HCT116 (cell line): Measurements from ENCODE around the gene TULP3. TPM values are rescaled to one million over a fixed set of nuclear protein-coding genes. Genes with fewer than 3 reads are reported as not detected.

Experiments
- ATAC-seq: fragments of 200-7000 bp; cut with Tn5 transposase; 2 replicates; pipeline ENCODE4 v1.9.1; 2020; ENCODE audit warnings: mild to moderate bottlenecking, moderate library complexity
- BruUV-seq: library from RNA; stranded (reverse); fragments of 400-500 nt; replicated peaks from 2 replicates; lab custom pipeline; 2021; lab: Mats Ljungman, UMichigan
- CTCF ChIA-PET: fragments of 300-600 bp; sonication (Branson Sonifier 250); formaldehyde crosslinking; loops from one replicate; lab custom pipeline; 2021; ENCODE audit warnings: antibody characterized with exemption; lab: Charles Lee
- POLR2A ChIA-PET: fragments of 300-600, 350-600 bp; sonication (Branson Sonifier 250); formaldehyde crosslinking; loops from one replicate; lab custom pipeline; 2021; ENCODE audit warnings: antibody characterized with exemption; lab: Charles Lee
- RAD21 ChIA-PET, 2 experiments: fragments of 300-600 bp; sonication (Branson Sonifier 250); formaldehyde crosslinking; loops; one replicate each; lab custom pipeline; 2023; ENCODE audit warnings: low total read pairs in 2 of 2; ENCODE audit not compliant: uncharacterized antibody in 2 of 2, unreplicated experiment in 2 of 2, low non-redundant PET in 1 of 2; lab: Charles Lee
- DNase-seq: peaks from one replicate; pipeline ENCODE4 v3.0.0-alpha.2; 2010; ENCODE audit warnings: low read depth, low spot score
- H2AFZ ChIP-seq: fragments of 200-600 bp; shearing (Covaris generic), sonication (generic); 2 replicates; pipeline ENCODE4 v1.6.1; 2017; ENCODE audit warnings: low read depth, mixed run types, mixed read lengths, antibody characterized with exemption, low read length; ENCODE audit not compliant: poor library complexity, severe bottlenecking
- H3K27ac ChIP-seq: 2 replicates; pipeline ENCODE4 v1.5.1; 2012; ENCODE audit warnings: low read depth, low read length
- H3K27me3 ChIP-seq: fragments of 200-600 bp; sonication (generic); 2 replicates; pipeline ENCODE4 v1.6.1; 2016; ENCODE audit warnings: mixed run types, low read length, mixed read lengths; ENCODE audit not compliant: insufficient read depth
- H3K36me3 ChIP-seq, 2 experiments: fragments of 200-500 bp in 1 of 2; fragments of 200-600 bp in 1 of 2; sonication (Bioruptor generic) in 1 of 2; sonication (generic) in 1 of 2; 2 replicates each; pipeline versions ENCODE4 v1.5.1 to v1.6.1; 2014 to 2016; ENCODE audit warnings: low read length in 2 of 2, inconsistent platforms in 1 of 2, mixed read lengths in 1 of 2, mixed run types in 1 of 2; ENCODE audit not compliant: insufficient read depth in 2 of 2, control insufficient read depth in 1 of 2
- H3K4me1 ChIP-seq, 2 experiments: fragments of 200-600 bp in 1 of 2; sonication (generic) in 1 of 2; 2 replicates each; pipeline versions ENCODE4 v1.5.1 to v1.6.1; 2012 to 2017; ENCODE audit warnings: low read length in 2 of 2, inconsistent platforms in 1 of 2, mild to moderate bottlenecking in 1 of 2, mixed read lengths in 1 of 2, mixed run types in 1 of 2, moderate library complexity in 1 of 2; ENCODE audit not compliant: insufficient read depth in 2 of 2, control insufficient read depth in 1 of 2
- H3K4me2 ChIP-seq: fragments of 200-600 bp; sonication (generic); 2 replicates; pipeline ENCODE4 v1.6.1; 2017; ENCODE audit warnings: mixed run types, low read length, mixed read lengths
- H3K4me3 ChIP-seq, 2 experiments: fragments of 200-600 bp in 1 of 2; sonication (generic) in 1 of 2; replicated peaks in 1 of 2; 2 replicates each; pipeline ENCODE4 v1.5.1; 2011 to 2016; ENCODE audit warnings: low read length in 2 of 2, control low read depth in 1 of 2, low read depth in 1 of 2, mild to moderate bottlenecking in 1 of 2, mixed read lengths in 1 of 2, mixed run types in 1 of 2
- H3K79me2 ChIP-seq: fragments of 200-600 bp; sonication (generic); 2 replicates; pipeline ENCODE4 v1.6.1; 2017; ENCODE audit warnings: mild to moderate bottlenecking, mixed run types, low read length, moderate library complexity, mixed read lengths; ENCODE audit not compliant: insufficient read depth
- H3K9ac ChIP-seq: fragments of 200-600 bp; sonication (generic); 2 replicates; pipeline ENCODE4 v1.6.1; 2016; ENCODE audit warnings: low read length, mixed read lengths
- H3K9me2 ChIP-seq: fragments of 200-600 bp; sonication (generic), shearing (Covaris generic); 2 replicates; pipeline ENCODE4 v1.6.1; 2017; ENCODE audit warnings: mixed run types, mild to moderate bottlenecking, moderate library complexity; ENCODE audit not compliant: insufficient read depth
- H3K9me3 ChIP-seq, 2 experiments: fragments of 200-500 bp in 1 of 2; fragments of 200-600 bp in 1 of 2; sonication (Bioruptor generic) in 1 of 2; sonication (generic) in 1 of 2; 2 replicates each; pipeline ENCODE4 v1.6.1; 2014 to 2017; ENCODE audit warnings: low read length in 2 of 2, mixed read lengths in 2 of 2, inconsistent platforms in 1 of 2, low read depth in 1 of 2, mild to moderate bottlenecking in 1 of 2, mixed run types in 1 of 2, moderate library complexity in 1 of 2; ENCODE audit not compliant: control insufficient read depth in 1 of 2, insufficient read depth in 1 of 2
- H4K20me1 ChIP-seq: fragments of 200-600 bp; sonication (generic), shearing (Covaris generic); 2 replicates; pipeline ENCODE4 v1.6.1; 2017; ENCODE audit warnings: mixed run types, mild to moderate bottlenecking, moderate library complexity; ENCODE audit not compliant: insufficient read depth
- CBX3 ChIP-seq: IDR thresholded peaks from 2 replicates; pipeline ENCODE4 v1.6.1; 2012; ENCODE audit warnings: low read depth
- EGR1 ChIP-seq: IDR thresholded peaks from 2 replicates; pipeline ENCODE4 v1.6.1; 2012; ENCODE audit warnings: low read depth
- EZH2phosphoT487 ChIP-seq: fragments of 200-600 bp; IDR thresholded peaks from 2 replicates; pipeline ENCODE4 v1.6.1; 2018; ENCODE audit warnings: antibody characterized with exemption, borderline replicate concordance
- FOSL1 ChIP-seq: IDR thresholded peaks from 2 replicates; pipeline ENCODE4 v1.6.1; 2012; ENCODE audit warnings: low read depth
- POLR2A ChIP-seq: IDR thresholded peaks from 2 replicates; pipeline ENCODE4 v1.7.0; 2011; ENCODE audit warnings: borderline replicate concordance; ENCODE audit not compliant: insufficient read depth, insufficient read length; ENCODE audit errors: extremely low read depth
- SP1 ChIP-seq: IDR thresholded peaks from 2 replicates; pipeline ENCODE4 v1.6.1; 2012; ENCODE audit warnings: low read depth
- YY1 ChIP-seq: IDR thresholded peaks from 2 replicates; pipeline ENCODE4 v1.6.1; 2011; ENCODE audit warnings: low read length, low read depth, moderate library complexity, mild to moderate bottlenecking; ENCODE audit not compliant: insufficient replicate concordance; ENCODE audit errors: extremely low read depth
- ZFX ChIP-seq: fragments of 450-650 bp; IDR thresholded peaks from 2 replicates; pipeline ENCODE4 v1.6.1; 2017
- intact Hi-C: fragments of 100-400 bp; cut with micrococcal nuclease; formaldehyde crosslinking; loops from 2 replicates; pipeline ENCODE4 v1.10.0; 2022
- total RNA-seq: library from RNA; stranded (reverse); gene quantifications from one replicate; pipeline ENCODE4 v1.2.1, GENCODE V29; 2021; ENCODE audit not compliant: unreplicated experiment
- TF ChIP-seq, protein P1 (sequence below): IDR thresholded peaks from 2 replicates; pipeline ENCODE4 v1.6.1; 2012
- TF ChIP-seq, protein P2 (sequence below), 3 experiments: fragments of 200-600 bp in 1 of 3; sonication (generic) in 1 of 3; IDR thresholded peaks in 2 of 3; conservative IDR thresholded peaks in 1 of 3; 2 replicates each; pipeline ENCODE4 v1.5.1; 2012 to 2017; ENCODE audit warnings: low read depth in 2 of 3, low read length in 2 of 3, antibody characterized with exemption in 1 of 3, borderline replicate concordance in 1 of 3, control low read depth in 1 of 3, mild to moderate bottlenecking in 1 of 3, mixed read lengths in 1 of 3, mixed run types in 1 of 3, moderate library complexity in 1 of 3; ENCODE audit not compliant: insufficient read depth in 1 of 3
- TF ChIP-seq, protein P3 (sequence below): IDR thresholded peaks from 2 replicates; pipeline ENCODE4 v1.6.1; 2012

The TULP3 gene
- total RNA-seq, 1 experiment from 2014 or later: 21.3 TPM

DNA sequence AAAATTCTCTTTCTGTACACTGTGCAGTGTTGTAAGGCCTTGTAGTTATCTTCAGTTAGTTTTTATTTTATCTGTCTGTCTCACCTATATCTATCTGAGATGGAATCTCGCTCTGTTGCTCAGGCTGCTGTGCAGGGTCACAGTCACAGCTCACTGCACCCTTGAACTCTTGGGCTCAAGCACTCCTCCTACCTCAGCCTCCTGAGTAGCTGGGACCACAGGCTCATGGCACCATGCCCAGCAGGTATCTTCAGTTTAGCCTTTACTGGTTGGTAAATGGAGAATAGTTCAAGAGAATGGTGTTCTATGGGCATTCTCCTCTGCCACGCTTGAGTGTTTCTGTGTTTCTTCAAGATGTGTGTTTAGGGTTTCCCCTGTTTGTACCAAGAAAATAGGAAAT is 13.6 kb downstream of the TULP3 start:
- intact Hi-C loops: no loop called here
- no peaks in the 10 kb centered on the region for H3K36me3 ChIP-seq

DNA sequence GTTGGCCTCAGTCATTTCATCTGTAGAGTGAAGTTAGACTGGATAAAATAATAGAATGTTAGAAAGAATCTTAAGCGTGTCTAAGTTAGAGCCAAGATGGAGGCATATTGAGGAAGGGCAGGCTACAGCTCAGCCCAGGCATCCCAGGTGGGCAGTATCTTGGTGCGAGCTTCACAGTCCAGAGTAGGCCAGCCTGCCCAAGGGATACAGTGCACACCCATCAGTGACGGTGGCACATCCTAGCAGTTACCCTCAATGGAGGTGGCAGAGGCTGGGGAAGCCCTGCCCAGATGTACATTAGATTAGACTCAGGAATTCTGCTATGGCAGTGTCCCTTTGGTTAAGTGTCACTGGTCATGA is 21.5 kb downstream of the TULP3 start:
- no peak overlapping the region for H3K9ac ChIP-seq
- peaks cover 10% of the 10 kb centered on the region for H3K79me2 ChIP-seq
- H3K9me3 ChIP-seq: no peaks in the 10 kb centered on the region
- H3K4me2 ChIP-seq: no peak overlapping the region
- intact Hi-C loops: no loop called here
- H3K27ac ChIP-seq: no peak overlapping the region
- ChIA-PET RAD21 (no interaction called here), POLR2A (no interaction called here), CTCF (interaction anchor here (1.5 kb wide), 1 partner anchor 32 kb away, joined by 4 read pairs; no protein-coding TSS in a partner anchor)
- no peaks in the 10 kb centered on the region for H3K4me1 ChIP-seq
- no peaks in the 10 kb centered on the region for H3K27me3 ChIP-seq
- no peak for DNase-seq
- no peak overlapping the region for H2AFZ ChIP-seq
- TF ChIP-seq POLR2A (no peak), CBX3 (no peak), ZFX (no peak), FOSL1 (no peak)
- TF ChIP-seq, protein P1, sequence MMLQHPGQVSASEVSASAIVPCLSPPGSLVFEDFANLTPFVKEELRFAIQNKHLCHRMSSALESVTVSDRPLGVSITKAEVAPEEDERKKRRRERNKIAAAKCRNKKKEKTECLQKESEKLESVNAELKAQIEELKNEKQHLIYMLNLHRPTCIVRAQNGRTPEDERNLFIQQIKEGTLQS: no peak
- TF ChIP-seq, all 23 proteins: peak for 0
- Histone ChIP-seq H4K20me1 (no peaks in the 10 kb centered on the region), H3K36me3 (peaks cover 0 to 14% of the 10 kb centered on the region in 2 experiments; a peak in 2 of 4 replicates), H3K4me3 (no peak overlapping the region), H3K9me2 (no peaks in the 10 kb centered on the region)
- BruUV-seq: no TSS peak
- ATAC-seq: no peak

More for the DNA sequence above, 13.6 kb downstream of the TULP3 start:
- H3K9me2 ChIP-seq: no peaks in the 10 kb centered on the region
- DNase-seq (no peak), ATAC-seq (no peak)
- H2AFZ ChIP-seq: no peak overlapping the region
- H3K4me3 ChIP-seq: no peak overlapping the region
- no peaks in the 10 kb centered on the region for H3K4me1 ChIP-seq
- peaks cover 4% of the 10 kb centered on the region; the same call in 1 of the 2 replicates for H4K20me1 ChIP-seq
- no peak overlapping the region for H3K9ac ChIP-seq
- H3K79me2 ChIP-seq: peaks cover 47% of the 10 kb centered on the region
- H3K4me2 ChIP-seq: no peak overlapping the region
- H3K27me3 ChIP-seq: no peaks in the 10 kb centered on the region
- POLR2A ChIA-PET: no interaction called here
- TF ChIP-seq SP1: no peak
- TF ChIP-seq FOSL1: no peak
- TF ChIP-seq EGR1: no peak
- TF ChIP-seq, protein P2, sequence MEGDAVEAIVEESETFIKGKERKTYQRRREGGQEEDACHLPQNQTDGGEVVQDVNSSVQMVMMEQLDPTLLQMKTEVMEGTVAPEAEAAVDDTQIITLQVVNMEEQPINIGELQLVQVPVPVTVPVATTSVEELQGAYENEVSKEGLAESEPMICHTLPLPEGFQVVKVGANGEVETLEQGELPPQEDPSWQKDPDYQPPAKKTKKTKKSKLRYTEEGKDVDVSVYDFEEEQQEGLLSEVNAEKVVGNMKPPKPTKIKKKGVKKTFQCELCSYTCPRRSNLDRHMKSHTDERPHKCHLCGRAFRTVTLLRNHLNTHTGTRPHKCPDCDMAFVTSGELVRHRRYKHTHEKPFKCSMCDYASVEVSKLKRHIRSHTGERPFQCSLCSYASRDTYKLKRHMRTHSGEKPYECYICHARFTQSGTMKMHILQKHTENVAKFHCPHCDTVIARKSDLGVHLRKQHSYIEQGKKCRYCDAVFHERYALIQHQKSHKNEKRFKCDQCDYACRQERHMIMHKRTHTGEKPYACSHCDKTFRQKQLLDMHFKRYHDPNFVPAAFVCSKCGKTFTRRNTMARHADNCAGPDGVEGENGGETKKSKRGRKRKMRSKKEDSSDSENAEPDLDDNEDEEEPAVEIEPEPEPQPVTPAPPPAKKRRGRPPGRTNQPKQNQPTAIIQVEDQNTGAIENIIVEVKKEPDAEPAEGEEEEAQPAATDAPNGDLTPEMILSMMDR (IDR thresholded peaks at IDR 0.05 in 2 of 3, conservative IDR thresholded peaks at IDR 0.05 in 1 of 3; ENCODE audit: borderline replicate concordance in 1 of 3, insufficient read depth in 1 of 3, low read depth in 2 of 3, low read length in 2 of 3): no peak
- no peak for TF ChIP-seq CBX3
- no peak for TF ChIP-seq EZH2phosphoT487
- TF ChIP-seq, protein P3, sequence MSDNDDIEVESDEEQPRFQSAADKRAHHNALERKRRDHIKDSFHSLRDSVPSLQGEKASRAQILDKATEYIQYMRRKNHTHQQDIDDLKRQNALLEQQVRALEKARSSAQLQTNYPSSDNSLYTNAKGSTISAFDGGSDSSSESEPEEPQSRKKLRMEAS: no peak
- TF ChIP-seq POLR2A: no peak
- no peak for TF ChIP-seq YY1
- H3K27ac ChIP-seq: no peak overlapping the region
- H3K9me3 ChIP-seq: no peaks in the 10 kb centered on the region
- CTCF ChIA-PET: no interaction called here
- RAD21 ChIA-PET: no interaction called here
- no TSS peak for BruUV-seq
